Measurements from ENCODE around the gene KCNJ15. TPM values are rescaled to one million over a fixed set of nuclear protein-coding genes. Genes with fewer than 3 reads are reported as not detected.
A peak's percentile ranks its signal among the peaks of the same experiment; 100 is the strongest.

KCNJ15 gene
- total and polyA plus RNA-seq, 2 of the 4 experiments (the other 2 are of a cell fraction): under 0.01 to 0.07 TPM

GRCh38 chr21:38303300-38303699, 46.5 kb downstream of the KCNJ15 start:
- in situ Hi-C loops (cut with MboI; ENCODE audit: low sequenced_read_pairs): no loop called here
- H2BK120ac ChIP-seq (ENCODE audit: low read depth, low read length): peak overlapping the region; percentile 14; the same call in 1 of the 2 replicates
- CTCF ChIA-PET: no interaction called here
- H3K4me1 ChIP-seq (ENCODE audit: control insufficient read depth, insufficient read depth, low read length): peaks cover 11% of the 10 kb centered on the region
- TF ChIP-seq FOS (IDR thresholded peaks at IDR 0.05; ENCODE audit: low read depth, low read length): peak; percentile 77
- TF ChIP-seq MXI1 (IDR thresholded peaks at IDR 0.05; ENCODE audit: borderline replicate concordance, low read depth, low read length): no peak
- peak; percentile 64 for TF ChIP-seq MAZ (IDR thresholded peaks at IDR 0.05; ENCODE audit: borderline replicate concordance, low read depth, low read length)
- TF ChIP-seq MAFK (IDR thresholded peaks at IDR 0.05; ENCODE audit: low read depth, low read length): peak; percentile 51; the same call in 1 of the 2 replicates
- no peak for TF ChIP-seq ELK1 (IDR thresholded peaks at IDR 0.05; ENCODE audit: borderline replicate concordance, low read depth, low read length)
- peak; percentile 3; the same call in 1 of the 2 replicates for TF ChIP-seq RAD21 (IDR thresholded peaks at IDR 0.05; ENCODE audit: low read length)
- peak; percentile 24; the same call in 1 of the 2 replicates for TF ChIP-seq NFE2L2 (IDR thresholded peaks at IDR 0.05; ENCODE audit: low read depth, low read length)
- peak; percentile 82 for TF ChIP-seq CEBPB (IDR thresholded peaks at IDR 0.05; ENCODE audit: low read depth, low read length)
- TF ChIP-seq RCOR1 (IDR thresholded peaks at IDR 0.05; ENCODE audit: insufficient replicate concordance, low read length): no peak
- TF ChIP-seq, protein P1, sequence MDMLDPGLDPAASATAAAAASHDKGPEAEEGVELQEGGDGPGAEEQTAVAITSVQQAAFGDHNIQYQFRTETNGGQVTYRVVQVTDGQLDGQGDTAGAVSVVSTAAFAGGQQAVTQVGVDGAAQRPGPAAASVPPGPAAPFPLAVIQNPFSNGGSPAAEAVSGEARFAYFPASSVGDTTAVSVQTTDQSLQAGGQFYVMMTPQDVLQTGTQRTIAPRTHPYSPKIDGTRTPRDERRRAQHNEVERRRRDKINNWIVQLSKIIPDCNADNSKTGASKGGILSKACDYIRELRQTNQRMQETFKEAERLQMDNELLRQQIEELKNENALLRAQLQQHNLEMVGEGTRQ (IDR thresholded peaks at IDR 0.05; ENCODE audit: low read depth, low read length): peak; percentile 78
- H3K4ac ChIP-seq (ENCODE audit: low read depth, low read length): peak overlapping the region; percentile 34; the same call in 1 of the 2 replicates
- no peaks in the 10 kb centered on the region for H3K27me3 ChIP-seq (ENCODE audit: control insufficient read depth, insufficient read depth, low read length)
- no peak overlapping the region for H2AK5ac ChIP-seq (ENCODE audit: low read depth, low read length)
- peak overlapping the region; percentile 47; the same call in 1 of the 2 replicates for H3K18ac ChIP-seq (ENCODE audit: low read depth, low read length)
- 0 out of 2 replicates have a peak overlapping the region, but pooled peaks have one; percentile 12 for H3K56ac ChIP-seq (ENCODE audit: extremely low read depth, insufficient read depth, low read length)
- peak overlapping the region; percentile 1; the same call in 1 of the 2 replicates for H3K14ac ChIP-seq (replicated peaks; ENCODE audit: low read depth, low read length)
- no peak overlapping the region for H3K4me2 ChIP-seq (ENCODE audit: low read depth, low read length)
- H4K20me1 ChIP-seq (ENCODE audit: insufficient read depth, low read length): no peaks in the 10 kb centered on the region; the same call in 1 of the 2 replicates
- no peak overlapping the region for H3K27ac ChIP-seq (ENCODE audit: insufficient read depth, low read length)
- H3K9me1 ChIP-seq (ENCODE audit: insufficient read depth, low read length): peaks cover 13% of the 10 kb centered on the region
- no peaks in the 10 kb centered on the region for H3K79me1 ChIP-seq (ENCODE audit: low read depth in 1 of 2, low read length in 2 of 2)
- ATAC-seq (ENCODE audit: low read depth): peak; percentile 68
- peak overlapping the region; percentile 84 for H2BK20ac ChIP-seq (ENCODE audit: low read depth, low read length)
- DNase-seq: peak; percentile 88
- no peaks in the 10 kb centered on the region for H3K9me3 ChIP-seq (ENCODE audit: control insufficient read depth, insufficient read depth, low read length)
- H2AFZ ChIP-seq (replicated peaks; ENCODE audit: low read length, poor library complexity): peak overlapping the region; percentile 5
- dilution Hi-C loops (cut with HindIII; ENCODE audit: low sequenced_read_pairs, unreplicated experiment): no loop called here
- peak overlapping the region; percentile 16; the same call in 1 of the 3 replicates for H2BK15ac ChIP-seq (ENCODE audit: low read depth, low read length)
- BruUV-seq (replicated peaks): no TSS peak
- no peak overlapping the region for H3K23ac ChIP-seq (ENCODE audit: low read depth, low read length)
- peak overlapping the region; percentile 49 for H2BK5ac ChIP-seq (ENCODE audit: low read depth, low read length, poor library complexity, severe bottlenecking)
- WGBS, 2 experiments (ENCODE audit: extremely low coverage in 2 of 2, insufficient read length in 1 of 2): no CpG with 5 or more reads among the region's 3 CpGs
- intact Hi-C loops (cut with micrococcal nuclease): no loop called here
- no peak overlapping the region for H4K91ac ChIP-seq (ENCODE audit: insufficient read depth, low read depth, low read length)
- H3K9ac ChIP-seq (ENCODE audit: low read depth, low read length): no peak overlapping the region
- no peak overlapping the region for H3K4me3 ChIP-seq (ENCODE audit: insufficient read depth, low read depth, low read length)
- H2AK9ac ChIP-seq (replicated peaks; ENCODE audit: low read depth, low read length, poor library complexity): no peak overlapping the region
- no peak overlapping the region for H4K5ac ChIP-seq (ENCODE audit: low read depth, low read length)
- no peaks in the 10 kb centered on the region for H3K36me3 ChIP-seq (ENCODE audit: control insufficient read depth, insufficient read depth, low read length)
- POLR2A ChIA-PET (ENCODE audit: unreplicated experiment): no interaction called here
- 0 out of 4 replicates have a peak overlapping the region, but pooled peaks of 1 of the 2 experiments have one; percentile 0 for H4K8ac ChIP-seq (ENCODE audit: low read depth in 2 of 2, low read length in 2 of 2)

Measured in IMR-90 (cell line).